Stimulated activated CD8-positive, alpha-beta memory T cell treated with anti-CD3 and anti-CD28 coated beads, Interleukin-2, amount 100 ng/mL, for 48 hours (primary cell): ENCODE results near the gene DIPK1B.
A peak's percentile ranks its signal among the peaks of the same experiment; 100 is the strongest.

Experiments
- DNase-seq, 2 donors: peaks; one replicate each; pipeline ENCODE4 v3.0.0-alpha.2; 2020; ENCODE audit warnings: low read depth in 2 of 2

The DIPK1B gene

GRCh38 chr9:136766410-136767120 lies 54.2 kb downstream of the DIPK1B start:
- DNase-seq: peak in 1 of 2 donors; percentile 36

GRCh38 chr9:136769710-136770191 lies 57.4 kb downstream of the DIPK1B start:
- DNase-seq: peak in 1 of 2 donors; percentile 44

- no peak for DNase-seq
Observed at GRCh38 chr9:136771907-136772415, 59.6 kb downstream of the DIPK1B start.

GRCh38 chr9:136773386-136774044 lies 61.1 kb downstream of the DIPK1B start:
- no peak for DNase-seq
